Karpas-422 (cell line): ENCODE data around the gene ZBTB24. TPM values are rescaled to one million over a fixed set of nuclear protein-coding genes. Genes with fewer than 3 reads are reported as not detected.
A peak's percentile ranks its signal among the peaks of the same experiment; 100 is the strongest.

Experiments
- DNase-seq: peaks from one replicate; pipeline ENCODE4 v3.0.0-alpha.2; 2015
- H2AFZ ChIP-seq: fragments of 200-600 bp; sonication (generic); 2 replicates; pipeline ENCODE4 v1.6.1; 2014; ENCODE audit warnings: antibody characterized with exemption, low read length, mixed read lengths
- H3K27ac ChIP-seq: fragments of 200-600 bp; sonication (generic); 2 replicates; pipeline ENCODE4 v1.5.1; 2014; ENCODE audit warnings: mild to moderate bottlenecking, low read length, moderate library complexity
- H3K27me3 ChIP-seq: fragments of 200-600 bp; sonication (generic); 2 replicates; pipeline ENCODE4 v1.6.1; 2014; ENCODE audit warnings: low read length, mixed read lengths
- H3K36me3 ChIP-seq: fragments of 200-600 bp; sonication (generic); 2 replicates; pipeline ENCODE4 v1.6.1; 2014; ENCODE audit warnings: low read length, mixed read lengths; ENCODE audit not compliant: insufficient read depth
- H3K4me1 ChIP-seq: fragments of 200-600 bp; sonication (generic); 2 replicates; pipeline ENCODE4 v1.6.1; 2014; ENCODE audit warnings: mild to moderate bottlenecking, low read length, mixed read lengths
- H3K4me2 ChIP-seq: fragments of 200-600 bp; sonication (generic); 2 replicates; pipeline ENCODE4 v1.6.1; 2014; ENCODE audit warnings: low read length, low read depth, mild to moderate bottlenecking; ENCODE audit not compliant: poor library complexity, severe bottlenecking
- H3K4me3 ChIP-seq: fragments of 200-600 bp; sonication (generic); 2 replicates; pipeline ENCODE4 v1.5.1; 2014; ENCODE audit warnings: mild to moderate bottlenecking, antibody characterized with exemption, low read length, mixed read lengths
- H3K79me2 ChIP-seq: fragments of 200-600 bp; sonication (generic); 2 replicates; pipeline ENCODE4 v1.6.1; 2014; ENCODE audit warnings: mild to moderate bottlenecking, low read length, mixed read lengths
- H3K9ac ChIP-seq: fragments of 200-600 bp; sonication (generic); 2 replicates; pipeline ENCODE4 v1.6.0; 2014; ENCODE audit warnings: low read length
- H3K9me2 ChIP-seq: fragments of 200-600 bp; sonication (generic), shearing (Covaris generic); replicated peaks from 2 replicates; pipeline ENCODE4 v1.6.0; 2014; ENCODE audit warnings: mild to moderate bottlenecking, low read length, moderate library complexity; ENCODE audit not compliant: insufficient read depth
- H3K9me3 ChIP-seq: fragments of 300-700, 200-600 bp; sonication (generic); 2 replicates; pipeline ENCODE4 v1.6.1; 2014; ENCODE audit warnings: low read length, mixed read lengths
- H4K20me1 ChIP-seq: fragments of 200-600 bp; sonication (generic); 2 replicates; pipeline ENCODE4 v1.6.1; 2014; ENCODE audit warnings: mild to moderate bottlenecking, antibody characterized with exemption, low read length, low read depth; ENCODE audit not compliant: insufficient read depth
- total RNA-seq: library from RNA; depleted of rRNA; stranded (reverse); fragments of >200 nt; shearing (Covaris generic); gene quantifications from 2 replicates; pipeline ENCODE4 v1.2.3, GENCODE V29; 2014; ENCODE audit warnings: low replicate concordance

The ZBTB24 gene
- total RNA-seq, 1 experiment from 2014 or later: 18.5 TPM

- H3K36me3 ChIP-seq: peaks cover 65% of the 10 kb centered on the region
- peaks cover 91% of the 10 kb centered on the region for H3K79me2 ChIP-seq
- H2AFZ ChIP-seq: no peak overlapping the region
- H3K4me2 ChIP-seq: peak overlapping the region; percentile 46
- peak overlapping the region; percentile 31 for H3K9ac ChIP-seq
- H3K27me3 ChIP-seq: no peaks in the 10 kb centered on the region
- H3K9me2 ChIP-seq: no peaks in the 10 kb centered on the region
- H3K9me3 ChIP-seq: no peaks in the 10 kb centered on the region
- H3K4me1 ChIP-seq: peaks cover 25% of the 10 kb centered on the region
- peak overlapping the region; percentile 46 for H3K27ac ChIP-seq
- DNase-seq: peak; percentile 74
- no peak overlapping the region; the same call in 1 of the 2 replicates for H3K4me3 ChIP-seq
- H4K20me1 ChIP-seq: peaks cover 8% of the 10 kb centered on the region
These were observed 10.7 kb downstream of the ZBTB24 start for GRCh38 chr6:109472132-109472995.

GRCh38 chr6:109471105-109471810, 11.8 kb downstream of the ZBTB24 start:
- Histone ChIP-seq H3K36me3 (peaks cover 75% of the 10 kb centered on the region), H3K4me1 (peaks cover 25% of the 10 kb centered on the region), H3K9ac (0 out of 2 replicates have a peak overlapping the region, but pooled peaks have one; percentile 31)

GRCh38 chr6:109469591-109470189, 13.3 kb downstream of the ZBTB24 start:
- peaks cover 7% of the 10 kb centered on the region for H4K20me1 ChIP-seq

More at GRCh38 chr6:109471105-109471810, 11.8 kb downstream of the ZBTB24 start:
- Histone ChIP-seq H3K4me2 (no peak overlapping the region), H3K9me2 (no peaks in the 10 kb centered on the region), H3K4me3 (no peak overlapping the region), H3K27me3 (no peaks in the 10 kb centered on the region), H3K79me2 (peaks cover 91% of the 10 kb centered on the region), H2AFZ (no peak overlapping the region), H4K20me1 (peaks cover 7% of the 10 kb centered on the region), H3K9me3 (no peaks in the 10 kb centered on the region), H3K27ac (no peak overlapping the region)
- no peak for DNase-seq

GRCh38 chr6:109467696-109468095, 15.3 kb downstream of the ZBTB24 start:
- H3K9ac ChIP-seq: no peak overlapping the region
- no peaks in the 10 kb centered on the region for H3K9me3 ChIP-seq
- H4K20me1 ChIP-seq: peaks cover 7% of the 10 kb centered on the region
- no peaks in the 10 kb centered on the region for H3K9me2 ChIP-seq
- H3K27me3 ChIP-seq: no peaks in the 10 kb centered on the region
- H3K79me2 ChIP-seq: peaks cover 94% of the 10 kb centered on the region
- H3K27ac ChIP-seq: no peak overlapping the region
- no peak overlapping the region for H3K4me3 ChIP-seq
- no peak for DNase-seq
- no peak overlapping the region for H2AFZ ChIP-seq
- H3K4me2 ChIP-seq: no peak overlapping the region
- H3K4me1 ChIP-seq: peaks cover 10% of the 10 kb centered on the region
- H3K36me3 ChIP-seq: peaks cover 84% of the 10 kb centered on the region

More at GRCh38 chr6:109469591-109470189, 13.3 kb downstream of the ZBTB24 start:
- Histone ChIP-seq H3K4me2 (no peak overlapping the region), H3K36me3 (peaks cover 83% of the 10 kb centered on the region), H3K4me1 (peaks cover 25% of the 10 kb centered on the region), H3K79me2 (peaks cover 92% of the 10 kb centered on the region), H3K9me2 (no peaks in the 10 kb centered on the region), H3K27ac (no peak overlapping the region), H3K4me3 (no peak overlapping the region), H3K27me3 (no peaks in the 10 kb centered on the region), H3K9me3 (no peaks in the 10 kb centered on the region), H3K9ac (no peak overlapping the region), H2AFZ (no peak overlapping the region)
- DNase-seq: no peak

- Histone ChIP-seq H3K9me2 (no peaks in the 10 kb centered on the region), H4K20me1 (peaks cover 6% of the 10 kb centered on the region; the same call in 1 of the 2 replicates), H3K4me1 (no peaks in the 10 kb centered on the region), H3K27me3 (no peaks in the 10 kb centered on the region), H3K9me3 (no peaks in the 10 kb centered on the region), H3K4me2 (no peak overlapping the region), H3K4me3 (no peak overlapping the region), H3K9ac (no peak overlapping the region), H3K27ac (no peak overlapping the region), H3K36me3 (peaks cover 84% of the 10 kb centered on the region), H3K79me2 (peaks cover 84% of the 10 kb centered on the region), H2AFZ (no peak overlapping the region)
- DNase-seq: no peak
These were observed 16.7 kb downstream of the ZBTB24 start for GRCh38 chr6:109466212-109466923.

- H3K4me2 ChIP-seq: no peak overlapping the region
- peaks cover 78% of the 10 kb centered on the region for H3K79me2 ChIP-seq
- H3K36me3 ChIP-seq: peaks cover 78% of the 10 kb centered on the region
- no peak overlapping the region for H3K4me3 ChIP-seq
- no peak overlapping the region for H2AFZ ChIP-seq
- H3K9me2 ChIP-seq: no peaks in the 10 kb centered on the region
- DNase-seq: no peak
- 0 out of 2 replicates have a peak, but pooled peaks cover 4% of the 10 kb centered on the region for H4K20me1 ChIP-seq
- H3K4me1 ChIP-seq: no peaks in the 10 kb centered on the region
- no peak overlapping the region for H3K9ac ChIP-seq
- H3K27me3 ChIP-seq: no peaks in the 10 kb centered on the region
- H3K9me3 ChIP-seq: no peaks in the 10 kb centered on the region
- H3K27ac ChIP-seq: no peak overlapping the region
These were observed 17.2 kb downstream of the ZBTB24 start for GRCh38 chr6:109465772-109466171.

GRCh38 chr6:109461733-109462526, 21.1 kb downstream of the ZBTB24 start:
- Histone ChIP-seq H3K4me3 (no peak overlapping the region), H3K79me2 (peaks cover 43% of the 10 kb centered on the region), H4K20me1 (0 out of 2 replicates have a peak, but pooled peaks cover 4% of the 10 kb centered on the region), H3K27me3 (no peaks in the 10 kb centered on the region), H3K4me2 (no peak overlapping the region), H3K27ac (no peak overlapping the region), H3K36me3 (peaks cover 47% of the 10 kb centered on the region), H2AFZ (no peak overlapping the region), H3K9ac (no peak overlapping the region), H3K9me2 (no peaks in the 10 kb centered on the region), H3K9me3 (no peaks in the 10 kb centered on the region), H3K4me1 (peaks cover 13% of the 10 kb centered on the region)
- no peak for DNase-seq
